ENCODE measurements around the gene PHKG1.
A peak's percentile ranks its signal among the peaks of the same experiment; 100 is the strongest.
"Not testable (repeated sequence)": the region's sequence is repeated elsewhere in the genome, so short reads cannot be mapped to it uniquely, and the experiment has no call there.

PHKG1 gene

GRCh38 chr7:56115852-56116538 lies 23.2 kb upstream of the PHKG1 start, which contains the start of gene NUPR2:
Gene NUPR2, minus strand, starts transcription at chr7:56116417. Its CDS starts 103 bp downstream, at chr7:56116314.
- H3K27ac ChIP-seq = no peak within 1 kb of the TSS
- no peaks in the 10 kb centered on the region for H3K36me3 ChIP-seq
- DNase-seq = no peak
- no peak for TF ChIP-seq CTCF (IDR thresholded peaks at IDR 0.05; ENCODE audit: low read depth, low read length)
- H3K27me3 ChIP-seq (ENCODE audit: insufficient read depth, low read depth, severe bottlenecking) = no peaks in the 10 kb centered on the region
- no peak within 1 kb of the TSS for H3K4me3 ChIP-seq (ENCODE audit: low read depth, low read length)
- H3K9me3 ChIP-seq (ENCODE audit: severe bottlenecking) = peaks cover 2% of the 10 kb centered on the region

GRCh38 chr7:56112244-56112643 lies 19.5 kb upstream of the PHKG1 start:
- not testable (repeated sequence) for H3K27me3 ChIP-seq (ENCODE audit: insufficient read depth, low read depth, severe bottlenecking); DNase-seq; H3K27ac ChIP-seq; H3K9me3 ChIP-seq (ENCODE audit: severe bottlenecking); H3K4me3 ChIP-seq (ENCODE audit: low read depth, low read length); H3K36me3 ChIP-seq

GRCh38 chr7:56110611-56111010 lies 17.9 kb upstream of the PHKG1 start:
- Histone ChIP-seq H3K36me3 (peaks cover 2% of the 10 kb centered on the region; the same call in 1 of the 2 replicates), H3K27me3 (ENCODE audit: insufficient read depth, low read depth, severe bottlenecking) (no peaks in the 10 kb centered on the region), H3K27ac (no peak overlapping the region), H3K4me3 (ENCODE audit: low read depth, low read length) (no peak overlapping the region), H3K9me3 (ENCODE audit: severe bottlenecking) (no peaks in the 10 kb centered on the region)
- no peak for DNase-seq
- TF ChIP-seq CTCF (IDR thresholded peaks at IDR 0.05; ENCODE audit: low read depth, low read length) = no peak

GRCh38 chr7:56107954-56108258 lies 15.2 kb upstream of the PHKG1 start:
- Histone ChIP-seq H3K4me3 (ENCODE audit: low read depth, low read length) (no peak overlapping the region), H3K27ac (no peak overlapping the region), H3K36me3 (peaks cover 24% of the 10 kb centered on the region), H3K27me3 (ENCODE audit: insufficient read depth, low read depth, severe bottlenecking) (no peaks in the 10 kb centered on the region), H3K9me3 (ENCODE audit: severe bottlenecking) (no peaks in the 10 kb centered on the region)
- no peak for DNase-seq
- no peak for TF ChIP-seq CTCF (IDR thresholded peaks at IDR 0.05; ENCODE audit: low read depth, low read length)

- H3K9me3 ChIP-seq (ENCODE audit: severe bottlenecking) = no peaks in the 10 kb centered on the region
- peak within 1 kb of the TSS; percentile 83 for H3K27ac ChIP-seq
- H3K36me3 ChIP-seq = peaks cover 39% of the 10 kb centered on the region
- H3K27me3 ChIP-seq (ENCODE audit: insufficient read depth, low read depth, severe bottlenecking) = no peaks in the 10 kb centered on the region
- no peak for TF ChIP-seq CTCF (IDR thresholded peaks at IDR 0.05; ENCODE audit: low read depth, low read length)
- peak; percentile 96 for DNase-seq
- peak within 1 kb of the TSS; percentile 99 for H3K4me3 ChIP-seq (ENCODE audit: low read depth, low read length)
Observed at GRCh38 chr7:56106108-56107073, 13.6 kb upstream of the PHKG1 start, which contains the start of gene CHCHD2. Gene CHCHD2, minus strand, starts transcription at chr7:56106476. Its CDS starts 63 bp downstream, at chr7:56106413.

GRCh38 chr7:56105508-56105907 lies 12.8 kb upstream of the PHKG1 start:
- Histone ChIP-seq H3K9me3 (ENCODE audit: severe bottlenecking) (no peaks in the 10 kb centered on the region), H3K27me3 (ENCODE audit: insufficient read depth, low read depth, severe bottlenecking) (no peaks in the 10 kb centered on the region), H3K4me3 (ENCODE audit: low read depth, low read length) (peak overlapping the region; percentile 99), H3K27ac (peak overlapping the region; percentile 83), H3K36me3 (peaks cover 48% of the 10 kb centered on the region)
- TF ChIP-seq CTCF (IDR thresholded peaks at IDR 0.05; ENCODE audit: low read depth, low read length) = no peak
- DNase-seq = no peak

- H3K4me3 ChIP-seq (ENCODE audit: low read depth, low read length); H3K9me3 ChIP-seq (ENCODE audit: severe bottlenecking); H3K27me3 ChIP-seq (ENCODE audit: insufficient read depth, low read depth, severe bottlenecking); DNase-seq; H3K27ac ChIP-seq: not testable (repeated sequence)
- peaks cover 61% of the 10 kb centered on the region for H3K36me3 ChIP-seq
Observed at GRCh38 chr7:56104138-56104537, 11.4 kb upstream of the PHKG1 start.

Measured in WERI-Rb-1 (cell line).